GM23338 (cell line): ENCODE data around the gene PRRT1. TPM values are rescaled to one million over a fixed set of nuclear protein-coding genes. Genes with fewer than 3 reads are reported as not detected.

Experiments used
- ATAC-seq: fragments of 200-7000 bp; cut with Tn5 transposase; 3 replicates; pipeline ENCODE4 v1.9.1; 2020
- DNase-seq: peaks from one replicate; pipeline ENCODE4 v3.0.0-alpha.2; 2015; ENCODE audit warnings: low spot score
- H2AFZ ChIP-seq: fragments of 200-600 bp; sonication (generic); 2 replicates; pipeline ENCODE4 v1.8.0; 2016; ENCODE audit warnings: antibody characterized with exemption, mild to moderate bottlenecking, moderate library complexity
- H3F3A ChIP-seq: fragments of 200-600 bp; sonication (generic); replicated peaks from 2 replicates; pipeline ENCODE4 v1.8.0; 2017; ENCODE audit warnings: antibody characterized with exemption, mixed run types, low read depth
- H3K27ac ChIP-seq: fragments of 200-600 bp; sonication (generic); 2 replicates; pipeline ENCODE4 v1.6.1; 2016; ENCODE audit warnings: low read depth
- H3K27me3 ChIP-seq: fragments of 200-600 bp; sonication (generic); 2 replicates; pipeline ENCODE4 v1.8.0; 2016; ENCODE audit warnings: mild to moderate bottlenecking, mixed run types, moderate library complexity; ENCODE audit not compliant: insufficient read depth
- H3K36me3 ChIP-seq: fragments of 200-600 bp; sonication (generic); 2 replicates; pipeline ENCODE4 v1.8.0; 2016; ENCODE audit warnings: mild to moderate bottlenecking; ENCODE audit not compliant: insufficient read depth
- H3K4me1 ChIP-seq: fragments of 200-600 bp; sonication (generic); 2 replicates; pipeline ENCODE4 v1.8.0; 2016; ENCODE audit warnings: mild to moderate bottlenecking, moderate library complexity; ENCODE audit not compliant: insufficient read depth
- H3K4me2 ChIP-seq: fragments of 200-600 bp; sonication (generic); 2 replicates; pipeline ENCODE4 v1.7.1; 2017; ENCODE audit warnings: mixed run types
- H3K4me3 ChIP-seq: fragments of 200-600 bp; sonication (generic); 2 replicates; pipeline ENCODE4 v1.6.1; 2016; ENCODE audit warnings: mixed run types
- H3K79me2 ChIP-seq: fragments of 200-600 bp; sonication (generic); replicated peaks from 2 replicates; pipeline ENCODE4 v1.8.0; 2017; ENCODE audit warnings: mild to moderate bottlenecking; ENCODE audit not compliant: insufficient read depth
- H3K9me2 ChIP-seq: fragments of 200-600 bp; sonication (generic); 2 replicates; pipeline ENCODE4 v1.8.0; 2017; ENCODE audit not compliant: insufficient read depth
- H4K20me1 ChIP-seq: fragments of 200-600 bp; sonication (generic); replicated peaks from 2 replicates; pipeline ENCODE4 v1.8.0; 2017; ENCODE audit warnings: mild to moderate bottlenecking; ENCODE audit not compliant: insufficient read depth
- H3K27ac Mint-ChIP-seq: 2 replicates; pipeline ENCODE4 v1.8.0; 2020; ENCODE audit warnings: inconsistent platforms, mild to moderate bottlenecking, moderate library complexity, mixed read lengths
- H3K27me3 Mint-ChIP-seq: 3 replicates; pipeline ENCODE4 v1.8.0; 2022; ENCODE audit warnings: low read depth, mild to moderate bottlenecking, moderate library complexity, mixed read lengths, inconsistent platforms; ENCODE audit not compliant: insufficient read depth, poor library complexity
- H3K36me3 Mint-ChIP-seq: 3 replicates; pipeline ENCODE4 v1.8.0; 2021; ENCODE audit warnings: low read depth, mild to moderate bottlenecking, inconsistent platforms, moderate library complexity, mixed read lengths
- H3K4me1 Mint-ChIP-seq: 3 replicates; pipeline ENCODE4 v1.8.0; 2020; ENCODE audit warnings: mild to moderate bottlenecking, inconsistent platforms, mixed read lengths
- H3K4me3 Mint-ChIP-seq: 3 replicates; pipeline ENCODE4 v1.8.0; 2021; ENCODE audit warnings: moderate library complexity, mild to moderate bottlenecking, inconsistent platforms, mixed read lengths
- H3K9me3 Mint-ChIP-seq: 3 replicates; pipeline ENCODE4 v1.8.0; 2020; ENCODE audit warnings: moderate library complexity, mild to moderate bottlenecking, inconsistent platforms, mixed read lengths
- CREB1 ChIP-seq: fragments of 250-450 bp; sonication (Bioruptor Pico); IDR thresholded peaks from 2 replicates; pipeline ENCODE4 v1.5.0; 2020; ENCODE audit warnings: low read depth, mild to moderate bottlenecking, moderate library complexity
- ETS1 ChIP-seq: IDR thresholded peaks from 2 replicates; pipeline ENCODE4 v1.6.1; 2016; ENCODE audit warnings: antibody characterized with exemption
- EZH2 ChIP-seq: fragments of 200-600 bp; sonication (generic); IDR thresholded peaks from one replicate; pipeline ENCODE4 v1.8.0; 2017; ENCODE audit warnings: antibody characterized with exemption, mild to moderate bottlenecking, low read depth; ENCODE audit not compliant: unreplicated experiment
- EZH2phosphoT487 ChIP-seq: fragments of 200-600 bp; sonication (generic); IDR thresholded peaks from one replicate; pipeline ENCODE4 v1.8.1; 2018; ENCODE audit warnings: antibody characterized with exemption; ENCODE audit not compliant: unreplicated experiment
- JUNB ChIP-seq: IDR thresholded peaks from one replicate; pipeline ENCODE4 v1.6.1; 2016; ENCODE audit warnings: antibody characterized with exemption; ENCODE audit not compliant: unreplicated experiment
- NANOG ChIP-seq: IDR thresholded peaks from 2 replicates; pipeline ENCODE4 v1.6.1; 2016; ENCODE audit warnings: antibody characterized with exemption, borderline replicate concordance
- POLR2AphosphoS5 ChIP-seq: IDR thresholded peaks from 2 replicates; pipeline ENCODE4 v1.6.1; 2016; ENCODE audit warnings: antibody characterized with exemption, low read depth
- STAT1 ChIP-seq: IDR thresholded peaks from one replicate; pipeline ENCODE4 v1.6.1; 2016; ENCODE audit warnings: antibody characterized with exemption; ENCODE audit not compliant: unreplicated experiment
- ZNF114 ChIP-seq: fragments of 250-450 bp; sonication (Bioruptor Pico); IDR thresholded peaks from 2 replicates; pipeline ENCODE4 v1.5.0; 2020; ENCODE audit warnings: mild to moderate bottlenecking, moderate library complexity
- ZNF331 ChIP-seq: fragments of 250-450 bp; sonication (Bioruptor Pico); IDR thresholded peaks from 2 replicates; pipeline ENCODE4 v1.5.0; 2020; ENCODE audit warnings: low read depth, mild to moderate bottlenecking, moderate library complexity
- polyA plus RNA-seq: library from polyadenylated mRNA; unstranded; fragments of >200 nt; fragmentation: Nextera tagmentation; extraction: Ambion mirVana; gene quantifications from 2 replicates; pipeline ENCODE4 v1.2.1, GENCODE V29; 2016
- total RNA-seq: library from RNA; depleted of rRNA; stranded (reverse); fragments of >200 nt; shearing (Covaris generic); gene quantifications from 2 replicates; pipeline ENCODE4 v1.2.3, GENCODE V29; 2014
- TF ChIP-seq, protein P1 (sequence below): IDR thresholded peaks from one replicate; pipeline ENCODE4 v1.6.1; 2018; ENCODE audit warnings: antibody characterized with exemption; ENCODE audit not compliant: unreplicated experiment
- TF ChIP-seq, protein P2 (sequence below): fragments of 250-450 bp; sonication (Bioruptor Pico); IDR thresholded peaks from 2 replicates; pipeline ENCODE4 v1.5.0; 2020; ENCODE audit warnings: mild to moderate bottlenecking, moderate library complexity
- TF ChIP-seq, protein P3 (sequence below), 2 experiments: fragments of 200-600 bp in 1 of 2; sonication (generic) in 1 of 2; conservative IDR thresholded peaks; 2 replicates each; pipeline versions ENCODE4 v1.5.1 to v1.6.1; 2016 to 2017; ENCODE audit warnings: antibody characterized with exemption in 2 of 2, low read depth in 2 of 2, mild to moderate bottlenecking in 2 of 2, moderate library complexity in 1 of 2

The PRRT1 gene
- total and polyA plus RNA-seq, 2 experiments from 2014 or later: 2.7 TPM; not detected in 1

- Histone ChIP-seq H3K4me2 (no peak overlapping the region), H3K79me2 (no peaks in the 10 kb centered on the region), H3K27ac (no peak overlapping the region), H3K9me2 (no peaks in the 10 kb centered on the region), H2AFZ (no peak overlapping the region), H3K4me1 (no peaks in the 10 kb centered on the region), H3K36me3 (no peaks in the 10 kb centered on the region), H3F3A (no peaks in the 10 kb centered on the region), H3K27me3 (no peaks in the 10 kb centered on the region), H3K4me3 (no peak overlapping the region), H4K20me1 (no peaks in the 10 kb centered on the region)
- no peak overlapping the region for H3K27ac Mint-ChIP-seq
- peaks cover 3% of the 10 kb centered on the region for H3K27me3 Mint-ChIP-seq
- DNase-seq (no peak), ATAC-seq (no peak)
- H3K9me3 Mint-ChIP-seq: no peaks in the 10 kb centered on the region
- TF ChIP-seq POLR2AphosphoS5 (no peak), ETS1 (no peak), ZNF331 (CRISPR knock-in tag) (no peak), STAT1 (no peak), JUNB (no peak), ZNF114 (CRISPR knock-in tag) (no peak), NANOG (no peak), EZH2 (no peak), EZH2phosphoT487 (no peak), CREB1 (CRISPR knock-in tag) (no peak)
- TF ChIP-seq, protein P1, sequence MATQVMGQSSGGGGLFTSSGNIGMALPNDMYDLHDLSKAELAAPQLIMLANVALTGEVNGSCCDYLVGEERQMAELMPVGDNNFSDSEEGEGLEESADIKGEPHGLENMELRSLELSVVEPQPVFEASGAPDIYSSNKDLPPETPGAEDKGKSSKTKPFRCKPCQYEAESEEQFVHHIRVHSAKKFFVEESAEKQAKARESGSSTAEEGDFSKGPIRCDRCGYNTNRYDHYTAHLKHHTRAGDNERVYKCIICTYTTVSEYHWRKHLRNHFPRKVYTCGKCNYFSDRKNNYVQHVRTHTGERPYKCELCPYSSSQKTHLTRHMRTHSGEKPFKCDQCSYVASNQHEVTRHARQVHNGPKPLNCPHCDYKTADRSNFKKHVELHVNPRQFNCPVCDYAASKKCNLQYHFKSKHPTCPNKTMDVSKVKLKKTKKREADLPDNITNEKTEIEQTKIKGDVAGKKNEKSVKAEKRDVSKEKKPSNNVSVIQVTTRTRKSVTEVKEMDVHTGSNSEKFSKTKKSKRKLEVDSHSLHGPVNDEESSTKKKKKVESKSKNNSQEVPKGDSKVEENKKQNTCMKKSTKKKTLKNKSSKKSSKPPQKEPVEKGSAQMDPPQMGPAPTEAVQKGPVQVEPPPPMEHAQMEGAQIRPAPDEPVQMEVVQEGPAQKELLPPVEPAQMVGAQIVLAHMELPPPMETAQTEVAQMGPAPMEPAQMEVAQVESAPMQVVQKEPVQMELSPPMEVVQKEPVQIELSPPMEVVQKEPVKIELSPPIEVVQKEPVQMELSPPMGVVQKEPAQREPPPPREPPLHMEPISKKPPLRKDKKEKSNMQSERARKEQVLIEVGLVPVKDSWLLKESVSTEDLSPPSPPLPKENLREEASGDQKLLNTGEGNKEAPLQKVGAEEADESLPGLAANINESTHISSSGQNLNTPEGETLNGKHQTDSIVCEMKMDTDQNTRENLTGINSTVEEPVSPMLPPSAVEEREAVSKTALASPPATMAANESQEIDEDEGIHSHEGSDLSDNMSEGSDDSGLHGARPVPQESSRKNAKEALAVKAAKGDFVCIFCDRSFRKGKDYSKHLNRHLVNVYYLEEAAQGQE: no peak
- TF ChIP-seq, protein P2, sequence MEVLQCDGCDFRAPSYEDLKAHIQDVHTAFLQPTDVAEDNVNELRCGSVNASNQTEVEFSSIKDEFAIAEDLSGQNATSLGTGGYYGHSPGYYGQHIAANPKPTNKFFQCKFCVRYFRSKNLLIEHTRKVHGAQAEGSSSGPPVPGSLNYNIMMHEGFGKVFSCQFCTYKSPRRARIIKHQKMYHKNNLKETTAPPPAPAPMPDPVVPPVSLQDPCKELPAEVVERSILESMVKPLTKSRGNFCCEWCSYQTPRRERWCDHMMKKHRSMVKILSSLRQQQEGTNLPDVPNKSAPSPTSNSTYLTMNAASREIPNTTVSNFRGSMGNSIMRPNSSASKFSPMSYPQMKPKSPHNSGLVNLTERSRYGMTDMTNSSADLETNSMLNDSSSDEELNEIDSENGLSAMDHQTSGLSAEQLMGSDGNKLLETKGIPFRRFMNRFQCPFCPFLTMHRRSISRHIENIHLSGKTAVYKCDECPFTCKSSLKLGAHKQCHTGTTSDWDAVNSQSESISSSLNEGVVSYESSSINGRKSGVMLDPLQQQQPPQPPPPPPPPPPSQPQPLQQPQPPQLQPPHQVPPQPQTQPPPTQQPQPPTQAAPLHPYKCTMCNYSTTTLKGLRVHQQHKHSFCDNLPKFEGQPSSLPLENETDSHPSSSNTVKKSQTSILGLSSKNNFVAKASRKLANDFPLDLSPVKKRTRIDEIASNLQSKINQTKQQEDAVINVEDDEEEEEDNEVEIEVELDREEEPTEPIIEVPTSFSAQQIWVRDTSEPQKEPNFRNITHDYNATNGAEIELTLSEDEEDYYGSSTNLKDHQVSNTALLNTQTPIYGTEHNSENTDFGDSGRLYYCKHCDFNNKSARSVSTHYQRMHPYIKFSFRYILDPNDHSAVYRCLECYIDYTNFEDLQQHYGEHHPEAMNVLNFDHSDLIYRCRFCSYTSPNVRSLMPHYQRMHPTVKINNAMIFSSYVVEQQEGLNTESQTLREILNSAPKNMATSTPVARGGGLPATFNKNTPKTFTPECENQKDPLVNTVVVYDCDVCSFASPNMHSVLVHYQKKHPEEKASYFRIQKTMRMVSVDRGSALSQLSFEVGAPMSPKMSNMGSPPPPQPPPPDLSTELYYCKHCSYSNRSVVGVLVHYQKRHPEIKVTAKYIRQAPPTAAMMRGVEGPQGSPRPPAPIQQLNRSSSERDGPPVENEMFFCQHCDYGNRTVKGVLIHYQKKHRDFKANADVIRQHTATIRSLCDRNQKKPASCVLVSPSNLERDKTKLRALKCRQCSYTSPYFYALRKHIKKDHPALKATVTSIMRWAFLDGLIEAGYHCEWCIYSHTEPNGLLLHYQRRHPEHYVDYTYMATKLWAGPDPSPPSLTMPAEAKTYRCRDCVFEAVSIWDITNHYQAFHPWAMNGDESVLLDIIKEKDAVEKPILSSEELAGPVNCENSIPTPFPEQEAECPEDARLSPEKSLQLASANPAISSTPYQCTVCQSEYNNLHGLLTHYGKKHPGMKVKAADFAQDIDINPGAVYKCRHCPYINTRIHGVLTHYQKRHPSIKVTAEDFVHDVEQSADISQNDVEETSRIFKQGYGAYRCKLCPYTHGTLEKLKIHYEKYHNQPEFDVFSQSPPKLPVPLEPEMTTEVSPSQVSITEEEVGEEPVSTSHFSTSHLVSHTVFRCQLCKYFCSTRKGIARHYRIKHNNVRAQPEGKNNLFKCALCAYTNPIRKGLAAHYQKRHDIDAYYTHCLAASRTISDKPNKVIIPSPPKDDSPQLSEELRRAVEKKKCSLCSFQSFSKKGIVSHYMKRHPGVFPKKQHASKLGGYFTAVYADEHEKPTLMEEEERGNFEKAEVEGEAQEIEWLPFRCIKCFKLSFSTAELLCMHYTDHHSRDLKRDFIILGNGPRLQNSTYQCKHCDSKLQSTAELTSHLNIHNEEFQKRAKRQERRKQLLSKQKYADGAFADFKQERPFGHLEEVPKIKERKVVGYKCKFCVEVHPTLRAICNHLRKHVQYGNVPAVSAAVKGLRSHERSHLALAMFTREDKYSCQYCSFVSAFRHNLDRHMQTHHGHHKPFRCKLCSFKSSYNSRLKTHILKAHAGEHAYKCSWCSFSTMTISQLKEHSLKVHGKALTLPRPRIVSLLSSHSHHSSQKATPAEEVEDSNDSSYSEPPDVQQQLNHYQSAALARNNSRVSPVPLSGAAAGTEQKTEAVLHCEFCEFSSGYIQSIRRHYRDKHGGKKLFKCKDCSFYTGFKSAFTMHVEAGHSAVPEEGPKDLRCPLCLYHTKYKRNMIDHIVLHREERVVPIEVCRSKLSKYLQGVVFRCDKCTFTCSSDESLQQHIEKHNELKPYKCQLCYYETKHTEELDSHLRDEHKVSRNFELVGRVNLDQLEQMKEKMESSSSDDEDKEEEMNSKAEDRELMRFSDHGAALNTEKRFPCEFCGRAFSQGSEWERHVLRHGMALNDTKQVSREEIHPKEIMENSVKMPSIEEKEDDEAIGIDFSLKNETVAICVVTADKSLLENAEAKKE (CRISPR knock-in tag): no peak
- TF ChIP-seq, protein P3, sequence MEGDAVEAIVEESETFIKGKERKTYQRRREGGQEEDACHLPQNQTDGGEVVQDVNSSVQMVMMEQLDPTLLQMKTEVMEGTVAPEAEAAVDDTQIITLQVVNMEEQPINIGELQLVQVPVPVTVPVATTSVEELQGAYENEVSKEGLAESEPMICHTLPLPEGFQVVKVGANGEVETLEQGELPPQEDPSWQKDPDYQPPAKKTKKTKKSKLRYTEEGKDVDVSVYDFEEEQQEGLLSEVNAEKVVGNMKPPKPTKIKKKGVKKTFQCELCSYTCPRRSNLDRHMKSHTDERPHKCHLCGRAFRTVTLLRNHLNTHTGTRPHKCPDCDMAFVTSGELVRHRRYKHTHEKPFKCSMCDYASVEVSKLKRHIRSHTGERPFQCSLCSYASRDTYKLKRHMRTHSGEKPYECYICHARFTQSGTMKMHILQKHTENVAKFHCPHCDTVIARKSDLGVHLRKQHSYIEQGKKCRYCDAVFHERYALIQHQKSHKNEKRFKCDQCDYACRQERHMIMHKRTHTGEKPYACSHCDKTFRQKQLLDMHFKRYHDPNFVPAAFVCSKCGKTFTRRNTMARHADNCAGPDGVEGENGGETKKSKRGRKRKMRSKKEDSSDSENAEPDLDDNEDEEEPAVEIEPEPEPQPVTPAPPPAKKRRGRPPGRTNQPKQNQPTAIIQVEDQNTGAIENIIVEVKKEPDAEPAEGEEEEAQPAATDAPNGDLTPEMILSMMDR (conservative IDR thresholded peaks at IDR 0.05; ENCODE audit: low read depth in 2 of 2): no peak
- no peak overlapping the region for H3K4me3 Mint-ChIP-seq
- H3K36me3 Mint-ChIP-seq: no peaks in the 10 kb centered on the region
- no peaks in the 10 kb centered on the region for H3K4me1 Mint-ChIP-seq
Measured at GRCh38 chr6:32137454-32137853, 14.3 kb downstream of the PRRT1 start.
